Subcutaneous preadipocyte (primary cell): ENCODE data around the gene TCIRG1. TPM values are rescaled to one million over a fixed set of nuclear protein-coding genes. Genes with fewer than 3 reads are reported as not detected.

Source experiments
- small RNA-seq: library from RNA; depleted of rRNA; stranded (forward); fragments of <200 nt; gene quantifications from one replicate; pipeline ENCODE3, GENCODE V24; 2012
- total RNA-seq: library from RNA; depleted of rRNA; stranded (reverse); fragments of >200 nt; gene quantifications from 2 replicates; pipeline ENCODE4 v1.2.3, GENCODE V29; 2012

TCIRG1 gene, protein sequence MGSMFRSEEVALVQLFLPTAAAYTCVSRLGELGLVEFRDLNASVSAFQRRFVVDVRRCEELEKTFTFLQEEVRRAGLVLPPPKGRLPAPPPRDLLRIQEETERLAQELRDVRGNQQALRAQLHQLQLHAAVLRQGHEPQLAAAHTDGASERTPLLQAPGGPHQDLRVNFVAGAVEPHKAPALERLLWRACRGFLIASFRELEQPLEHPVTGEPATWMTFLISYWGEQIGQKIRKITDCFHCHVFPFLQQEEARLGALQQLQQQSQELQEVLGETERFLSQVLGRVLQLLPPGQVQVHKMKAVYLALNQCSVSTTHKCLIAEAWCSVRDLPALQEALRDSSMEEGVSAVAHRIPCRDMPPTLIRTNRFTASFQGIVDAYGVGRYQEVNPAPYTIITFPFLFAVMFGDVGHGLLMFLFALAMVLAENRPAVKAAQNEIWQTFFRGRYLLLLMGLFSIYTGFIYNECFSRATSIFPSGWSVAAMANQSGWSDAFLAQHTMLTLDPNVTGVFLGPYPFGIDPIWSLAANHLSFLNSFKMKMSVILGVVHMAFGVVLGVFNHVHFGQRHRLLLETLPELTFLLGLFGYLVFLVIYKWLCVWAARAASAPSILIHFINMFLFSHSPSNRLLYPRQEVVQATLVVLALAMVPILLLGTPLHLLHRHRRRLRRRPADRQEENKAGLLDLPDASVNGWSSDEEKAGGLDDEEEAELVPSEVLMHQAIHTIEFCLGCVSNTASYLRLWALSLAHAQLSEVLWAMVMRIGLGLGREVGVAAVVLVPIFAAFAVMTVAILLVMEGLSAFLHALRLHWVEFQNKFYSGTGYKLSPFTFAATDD
- total RNA-seq, result 128 and 176 TPM in 2 replicates

DNA sequence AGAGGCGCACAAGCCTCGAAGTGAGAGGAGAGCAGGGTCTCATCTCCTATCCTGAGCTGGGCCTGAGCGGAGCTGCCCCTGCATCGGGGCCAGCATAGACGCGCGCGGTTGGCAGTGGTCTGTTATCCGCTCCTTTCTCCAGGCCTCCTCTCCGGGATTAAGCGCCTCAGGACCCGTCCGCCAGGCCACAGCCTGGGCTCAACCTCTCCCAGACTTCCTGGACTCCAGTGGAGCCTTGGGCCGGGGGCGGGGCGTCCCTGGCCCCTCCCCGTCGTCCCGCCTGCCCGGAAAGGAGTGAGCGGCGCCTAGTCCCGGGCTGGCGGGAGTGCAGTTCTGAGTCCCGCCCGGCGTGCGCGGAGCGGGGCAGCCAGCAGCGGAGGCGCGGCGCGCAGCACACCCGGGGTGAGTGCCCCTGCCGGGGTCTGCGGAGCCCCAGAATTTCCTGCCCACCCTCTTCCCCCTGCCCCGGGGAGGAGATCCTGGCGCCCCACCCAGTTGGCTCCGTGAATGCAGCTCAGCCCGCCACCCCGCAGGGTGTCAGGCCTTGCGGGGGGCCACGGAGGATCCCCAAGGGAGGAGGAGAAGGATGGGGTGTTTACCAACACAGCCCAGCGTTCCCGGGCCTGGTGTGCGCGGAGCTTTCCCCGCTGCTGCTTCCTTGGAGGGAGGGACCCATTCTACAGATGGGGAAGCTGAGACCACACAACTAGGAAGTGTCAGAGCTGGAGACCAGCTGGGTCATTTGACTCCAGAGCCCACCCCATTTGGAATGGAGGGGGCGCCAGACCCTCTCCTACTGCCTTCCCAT lies at the start of gene TCIRG1:
TCIRG1 (plus strand) TSS at position 308 of the 808 bp plus-strand sequence. CDS start 2,247 bp downstream, outside the sequence.

DNA sequence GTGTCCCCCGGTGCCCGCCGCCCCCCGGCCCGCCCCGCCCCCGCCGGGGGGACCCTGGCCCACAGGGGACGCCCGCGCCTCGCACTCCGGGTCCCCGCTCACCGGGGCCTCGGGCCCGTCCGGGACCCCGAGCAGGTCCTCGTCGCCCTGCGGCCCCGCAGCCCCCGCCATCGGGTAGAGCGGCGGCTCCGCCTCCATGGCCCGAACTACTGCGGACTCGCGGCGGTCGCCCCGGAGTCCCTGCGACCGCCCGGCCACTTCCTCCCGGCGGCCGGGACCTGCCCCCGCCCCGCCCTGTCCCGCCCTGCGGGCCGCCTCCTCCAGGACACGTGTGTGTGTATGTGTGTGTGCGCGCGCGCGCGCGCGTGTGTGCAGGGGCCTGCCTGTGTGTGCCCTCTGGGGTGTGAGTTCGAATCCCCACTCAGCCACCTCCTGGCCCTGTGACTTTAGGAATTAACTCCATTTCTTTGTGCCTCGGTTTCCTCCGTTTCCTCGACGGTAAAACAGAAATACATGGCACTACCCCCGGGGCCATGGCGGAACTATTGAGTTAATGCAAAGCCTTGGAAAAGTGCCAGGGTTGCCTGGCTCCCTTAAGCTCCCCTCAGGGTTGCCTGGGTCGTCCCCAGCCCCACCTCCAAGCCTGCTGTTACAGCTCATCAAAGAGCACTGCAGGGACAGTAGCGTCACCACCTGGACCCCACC lies 34.8 kb upstream of the TCIRG1 start, which contains the start of gene UNC93B1:
UNC93B1 (minus strand) TSS at position 252 of the 705 bp plus-strand sequence; CDS start at position 198, 54 bp downstream.

GRCh38 chr11:68010090-68011041 lies 28.5 kb upstream of the TCIRG1 start, which contains the start of gene ALDH3B1:
TSS of gene ALDH3B1 (plus strand) at chr11:68010327. CDS start at chr11:68015298, 4,971 bp downstream.

DNA sequence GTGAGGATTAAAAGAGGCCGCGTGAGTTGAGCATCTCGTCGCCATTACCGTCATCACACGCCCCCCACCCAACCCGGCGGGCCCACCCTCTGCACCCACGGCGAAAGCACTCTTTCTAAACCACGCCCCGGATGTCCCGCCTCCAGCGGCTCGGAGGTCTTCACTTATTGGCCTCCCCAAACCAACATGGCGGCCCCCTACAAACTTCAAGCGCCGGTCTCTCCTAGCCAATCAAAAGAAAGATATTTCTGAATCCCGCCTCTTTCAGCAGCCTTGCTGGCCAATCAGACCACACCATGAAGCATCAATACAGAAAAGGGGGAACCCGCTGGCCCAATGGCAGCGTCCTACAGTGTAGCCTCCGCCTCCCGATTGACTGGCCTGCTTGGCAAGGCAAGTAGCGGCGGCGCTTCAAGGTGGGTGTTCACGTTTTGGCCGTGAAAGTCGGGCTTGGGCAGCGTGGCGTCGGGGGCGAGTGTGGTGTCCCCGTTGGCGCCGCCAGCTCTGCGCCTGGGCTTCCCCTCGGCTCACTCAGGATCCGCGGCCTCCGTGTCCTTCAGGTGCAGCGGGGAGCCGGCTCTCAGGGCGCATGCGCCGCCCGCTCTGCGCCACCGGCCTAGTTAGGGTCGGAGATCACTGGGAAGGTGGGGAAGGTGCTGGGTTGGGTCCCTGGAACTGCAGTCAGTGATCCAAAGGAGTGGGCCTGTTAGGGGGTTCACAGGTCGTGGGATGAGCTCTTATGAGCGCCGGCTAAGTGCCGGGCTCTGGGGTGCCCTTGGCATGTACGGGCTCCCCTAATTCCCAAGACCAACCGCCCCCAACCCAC lies 8.3 kb upstream of the TCIRG1 start, which contains the start of gene NDUFS8:
NDUFS8 (plus strand) TSS at position 364 of the 826 bp plus-strand sequence. CDS start 1,471 bp downstream, outside the sequence.

Small RNAs within 50 kb of the gene (small RNA-seq; reads per million reads assigned to genes)
- 0.16 reads per million for gene MIR6753

Other genes with a start within 250 kb of the TCIRG1 start
- gene UNC93B1, start 34.9 kb upstream of the TCIRG1 start, total RNA-seq, result 18.7 and 19.7 TPM in 2 replicates
- 28.7 and 33.1 TPM in 2 replicates for gene ALDH3B1, start 28.7 kb upstream of the TCIRG1 start, total RNA-seq
- 94.4 and 108 TPM in 2 replicates for gene NDUFS8, start 8.3 kb upstream of the TCIRG1 start, total RNA-seq
- gene CHKA, start 82.4 kb downstream of the TCIRG1 start, total RNA-seq, result 8.5 and 10.2 TPM in 2 replicates
- gene KMT5B, start 174.3 kb downstream of the TCIRG1 start, total RNA-seq, result 14.7 and 17.2 TPM in 2 replicates
- 27.9 and 32.6 TPM in 2 replicates for gene C11orf24, start 232.9 kb downstream of the TCIRG1 start, total RNA-seq